Loucy (cell line): Measurements from ENCODE around the gene FIBIN.

Experiments used
- H2AFZ ChIP-seq: fragments of 200-600 bp; sonication (generic); 2 replicates; pipeline ENCODE4 v1.6.0; 2016; ENCODE audit warnings: antibody characterized with exemption, mild to moderate bottlenecking, low read length, moderate library complexity
- H3F3A ChIP-seq: fragments of 200-600 bp; 2 replicates; pipeline ENCODE4 v1.6.0; 2016; ENCODE audit warnings: antibody characterized with exemption, low read depth, mild to moderate bottlenecking
- H3K27me3 ChIP-seq: fragments of 200-600 bp; sonication (generic); 2 replicates; pipeline ENCODE4 v1.6.1; 2014; ENCODE audit warnings: low read length, mild to moderate bottlenecking; ENCODE audit not compliant: insufficient read depth, poor library complexity, severe bottlenecking
- H3K36me3 ChIP-seq: fragments of 200-600 bp; sonication (generic); 2 replicates; pipeline ENCODE4 v1.6.1; 2016; ENCODE audit warnings: low read length; ENCODE audit not compliant: insufficient read depth
- H3K4me1 ChIP-seq: fragments of 200-600 bp; sonication (generic); 2 replicates; pipeline ENCODE4 v1.5.1; 2014; ENCODE audit warnings: low read length, mild to moderate bottlenecking; ENCODE audit not compliant: insufficient read depth, poor library complexity, severe bottlenecking
- H3K4me2 ChIP-seq: fragments of 200-600 bp; sonication (generic); 2 replicates; pipeline ENCODE4 v1.6.0; 2014; ENCODE audit warnings: antibody characterized with exemption, low read length, low read depth, mild to moderate bottlenecking; ENCODE audit not compliant: poor library complexity, severe bottlenecking
- H3K4me3 ChIP-seq: fragments of 200-600 bp; sonication (generic); 2 replicates; pipeline ENCODE4 v1.5.1; 2014; ENCODE audit warnings: low read length, mild to moderate bottlenecking, mixed read lengths; ENCODE audit not compliant: poor library complexity, severe bottlenecking
- H3K79me2 ChIP-seq: fragments of 200-600 bp; sonication (generic); 2 replicates; pipeline ENCODE4 v1.6.1; 2014; ENCODE audit warnings: low read length; ENCODE audit not compliant: insufficient read depth
- H3K9ac ChIP-seq: fragments of 200-600 bp; sonication (generic); 2 replicates; pipeline ENCODE4 v1.6.0; 2014; ENCODE audit warnings: mild to moderate bottlenecking, low read depth, low read length, moderate library complexity; ENCODE audit not compliant: poor library complexity, severe bottlenecking
- H3K9me2 ChIP-seq: fragments of 200-600 bp; sonication (generic); replicated peaks from 2 replicates; pipeline ENCODE4 v1.6.1; 2016; ENCODE audit warnings: low read depth, low read length, mixed read lengths
- H3K9me3 ChIP-seq: fragments of 200-600 bp; sonication (generic); 2 replicates; pipeline ENCODE4 v1.6.1; 2014; ENCODE audit warnings: mild to moderate bottlenecking, antibody characterized with exemption, low read length, low read depth; ENCODE audit not compliant: insufficient read depth
- H4K20me1 ChIP-seq: fragments of 200-600 bp; sonication (generic); 2 replicates; pipeline ENCODE4 v1.6.0; 2014; ENCODE audit warnings: antibody characterized with exemption, low read length, mild to moderate bottlenecking; ENCODE audit not compliant: insufficient read depth, poor library complexity, severe bottlenecking
- EZH2phosphoT487 ChIP-seq: fragments of 200-600 bp; IDR thresholded peaks from 2 replicates; pipeline ENCODE4 v1.6.1; 2018; ENCODE audit warnings: antibody characterized with exemption, mild to moderate bottlenecking, moderate library complexity, borderline replicate concordance
- TF ChIP-seq, protein P1 (sequence below): fragments of 200-600 bp; sonication (generic); conservative IDR thresholded peaks from 2 replicates; pipeline ENCODE4 v1.5.1; 2014; ENCODE audit warnings: mild to moderate bottlenecking, antibody characterized with exemption, low read length

FIBIN gene

DNA sequence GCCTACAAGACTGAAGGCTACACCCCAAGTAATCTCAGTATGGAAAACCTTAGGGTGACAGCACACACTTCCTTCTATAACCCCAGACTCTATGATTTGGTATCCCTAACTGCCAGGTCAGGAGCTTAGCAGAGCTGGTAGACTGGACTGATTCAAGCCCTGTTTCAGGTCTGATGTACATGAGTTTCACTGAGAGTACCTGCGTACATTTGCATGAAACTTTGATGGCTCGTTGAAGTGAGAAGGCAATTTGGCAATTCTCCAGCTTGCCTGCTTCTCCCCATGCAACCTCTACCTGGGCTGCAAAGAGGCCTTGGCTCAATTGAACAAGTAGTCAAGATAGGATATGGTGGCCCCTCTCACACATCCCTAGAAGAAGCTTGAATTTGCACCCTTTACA is 10.2 kb downstream of the FIBIN start:
- no peaks in the 10 kb centered on the region for H3K79me2 ChIP-seq
- H3K9ac ChIP-seq, result no peak overlapping the region
- no peaks in the 10 kb centered on the region for H3F3A ChIP-seq
- no peaks in the 10 kb centered on the region for H3K27me3 ChIP-seq
- no peak overlapping the region for H3K4me3 ChIP-seq
- no peak overlapping the region for H3K4me2 ChIP-seq
- no peaks in the 10 kb centered on the region for H4K20me1 ChIP-seq
- TF ChIP-seq EZH2phosphoT487, result no peak
- TF ChIP-seq, protein P1, sequence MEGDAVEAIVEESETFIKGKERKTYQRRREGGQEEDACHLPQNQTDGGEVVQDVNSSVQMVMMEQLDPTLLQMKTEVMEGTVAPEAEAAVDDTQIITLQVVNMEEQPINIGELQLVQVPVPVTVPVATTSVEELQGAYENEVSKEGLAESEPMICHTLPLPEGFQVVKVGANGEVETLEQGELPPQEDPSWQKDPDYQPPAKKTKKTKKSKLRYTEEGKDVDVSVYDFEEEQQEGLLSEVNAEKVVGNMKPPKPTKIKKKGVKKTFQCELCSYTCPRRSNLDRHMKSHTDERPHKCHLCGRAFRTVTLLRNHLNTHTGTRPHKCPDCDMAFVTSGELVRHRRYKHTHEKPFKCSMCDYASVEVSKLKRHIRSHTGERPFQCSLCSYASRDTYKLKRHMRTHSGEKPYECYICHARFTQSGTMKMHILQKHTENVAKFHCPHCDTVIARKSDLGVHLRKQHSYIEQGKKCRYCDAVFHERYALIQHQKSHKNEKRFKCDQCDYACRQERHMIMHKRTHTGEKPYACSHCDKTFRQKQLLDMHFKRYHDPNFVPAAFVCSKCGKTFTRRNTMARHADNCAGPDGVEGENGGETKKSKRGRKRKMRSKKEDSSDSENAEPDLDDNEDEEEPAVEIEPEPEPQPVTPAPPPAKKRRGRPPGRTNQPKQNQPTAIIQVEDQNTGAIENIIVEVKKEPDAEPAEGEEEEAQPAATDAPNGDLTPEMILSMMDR, result no peak
- no peaks in the 10 kb centered on the region for H3K9me2 ChIP-seq
- H3K4me1 ChIP-seq, result peaks cover 30% of the 10 kb centered on the region
- no peaks in the 10 kb centered on the region for H3K36me3 ChIP-seq
- H2AFZ ChIP-seq, result no peak overlapping the region
- H3K9me3 ChIP-seq, result no peaks in the 10 kb centered on the region

DNA sequence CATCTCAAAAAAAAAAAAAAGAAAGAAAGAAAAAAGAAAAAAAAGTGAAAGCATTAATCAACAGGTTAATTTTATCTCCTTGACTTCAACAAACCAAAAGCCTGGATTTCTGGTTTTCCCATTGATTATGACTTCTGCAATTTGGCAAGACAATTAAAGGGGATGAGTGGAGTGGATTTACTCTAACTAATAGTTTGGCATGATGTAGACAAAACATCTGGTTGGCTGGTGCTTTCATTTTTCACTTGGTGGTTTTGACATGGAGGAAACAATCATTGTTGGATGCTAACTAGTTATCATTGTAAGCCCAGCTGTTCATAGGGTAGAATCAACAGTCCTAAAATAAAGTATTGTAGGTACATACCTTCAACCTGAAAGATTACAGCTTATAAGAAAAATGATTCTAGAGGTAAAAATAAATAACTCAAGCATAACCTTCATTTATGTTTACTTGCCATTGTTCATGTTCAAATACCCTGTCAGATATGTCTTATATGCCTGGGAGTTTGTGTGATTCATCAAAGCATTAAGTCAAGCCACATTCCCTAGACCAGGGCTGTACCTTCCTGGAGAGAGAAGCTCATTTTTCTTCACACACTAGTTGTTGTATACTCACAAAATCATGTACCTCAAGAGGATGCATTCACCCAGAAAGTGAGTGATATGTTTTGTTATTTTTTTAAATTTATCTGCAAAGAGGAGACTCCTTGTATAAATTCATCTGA is 15.1 kb downstream of the FIBIN start:
- Histone ChIP-seq H3F3A (peaks cover 27% of the 10 kb centered on the region), H3K9me2 (no peaks in the 10 kb centered on the region), H2AFZ (peak overlapping the region; percentile 50; the same call in 1 of the 2 replicates), H4K20me1 (no peaks in the 10 kb centered on the region), H3K4me2 (no peak overlapping the region), H3K79me2 (no peaks in the 10 kb centered on the region), H3K9me3 (no peaks in the 10 kb centered on the region), H3K4me1 (peaks cover 63% of the 10 kb centered on the region), H3K4me3 (no peak overlapping the region), H3K27me3 (no peaks in the 10 kb centered on the region), H3K9ac (no peak overlapping the region), H3K36me3 (no peaks in the 10 kb centered on the region)
- no peak for TF ChIP-seq EZH2phosphoT487
- TF ChIP-seq, protein P1, result no peak

DNA sequence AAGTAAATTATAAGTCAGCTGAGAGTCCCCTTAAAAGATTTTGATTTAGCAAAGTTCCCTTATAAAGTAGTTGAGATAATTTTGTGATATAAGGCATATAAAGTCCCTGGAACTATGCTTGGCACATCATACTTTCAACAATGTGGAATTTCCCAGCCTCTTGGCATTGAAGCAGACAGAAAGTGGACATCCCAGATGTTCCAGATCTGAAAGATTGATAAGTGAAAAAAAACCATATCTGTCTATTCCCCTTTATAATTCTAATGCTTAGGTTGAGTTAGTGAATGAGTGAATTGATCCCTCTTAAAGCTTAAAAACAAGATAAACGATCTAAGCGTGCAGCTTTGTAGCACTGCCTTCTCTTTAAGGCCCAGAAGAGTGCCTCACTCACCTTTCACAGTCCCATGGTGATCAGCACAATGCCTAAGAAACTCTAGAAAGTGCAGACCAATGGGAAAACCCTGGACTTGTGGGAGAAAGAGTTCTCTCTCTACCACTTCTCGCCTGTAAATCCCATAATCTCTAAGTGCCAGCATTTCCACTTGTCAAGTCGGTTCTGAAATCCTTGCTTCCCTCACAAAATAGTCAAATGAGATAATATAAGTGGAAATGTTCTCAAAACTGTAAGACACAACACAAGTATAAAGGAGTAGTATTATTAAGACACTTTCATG is 17.8 kb downstream of the FIBIN start:
- Histone ChIP-seq H3K36me3 (no peaks in the 10 kb centered on the region), H3K27me3 (no peaks in the 10 kb centered on the region), H3K9ac (peak overlapping the region; percentile 85), H4K20me1 (no peaks in the 10 kb centered on the region), H3K9me3 (no peaks in the 10 kb centered on the region), H3F3A (peaks cover 28% of the 10 kb centered on the region), H3K4me3 (peak overlapping the region; percentile 62), H2AFZ (0 out of 2 replicates have a peak overlapping the region, but pooled peaks have one; percentile 8), H3K9me2 (no peaks in the 10 kb centered on the region), H3K4me1 (peaks cover 66% of the 10 kb centered on the region), H3K79me2 (no peaks in the 10 kb centered on the region), H3K4me2 (peak overlapping the region; percentile 77)
- TF ChIP-seq, protein P1, result no peak
- TF ChIP-seq EZH2phosphoT487, result no peak
